Fibroblast of lung (primary cell): ENCODE results near the gene RXFP1.

Experiments
- EZH2 ChIP-seq: IDR thresholded peaks from 2 replicates; pipeline ENCODE4 v1.5.1; 2012; ENCODE audit warnings: low read length, control low read depth, mild to moderate bottlenecking; ENCODE audit errors: missing control alignments
- TF ChIP-seq, protein P1 (sequence below), 2 donors: IDR thresholded peaks in 1 of 2; conservative IDR thresholded peaks in 1 of 2; 1 replicate in 1 of 2; 2 replicates in 1 of 2; pipeline ENCODE4 v1.5.1; 2011 to 2012; ENCODE audit warnings: low read length in 2 of 2, control low read depth in 1 of 2, inconsistent platforms in 1 of 2, low read depth in 1 of 2, mild to moderate bottlenecking in 1 of 2

DNA sequence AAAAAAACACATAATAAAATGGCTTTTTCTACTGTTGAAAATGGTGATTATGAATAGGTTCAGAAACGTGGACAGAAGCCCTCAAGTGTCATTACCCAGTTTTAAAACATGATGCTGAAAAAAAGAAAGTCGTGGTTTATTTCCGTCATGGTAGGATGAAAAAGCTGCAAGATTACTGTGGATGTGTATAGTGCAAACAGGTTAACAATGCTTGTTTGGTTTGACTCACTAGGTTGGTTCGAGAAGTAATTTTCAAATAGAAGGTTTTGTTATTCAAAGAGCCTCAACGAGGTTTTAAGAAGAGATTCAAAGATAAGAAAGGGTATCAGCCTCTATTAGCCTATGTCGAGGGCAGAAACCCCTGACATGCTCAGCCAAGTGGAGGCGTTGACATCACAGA lies 2.5 kb upstream of the RXFP1 start:
- no peak for TF ChIP-seq EZH2
- TF ChIP-seq, protein P1, sequence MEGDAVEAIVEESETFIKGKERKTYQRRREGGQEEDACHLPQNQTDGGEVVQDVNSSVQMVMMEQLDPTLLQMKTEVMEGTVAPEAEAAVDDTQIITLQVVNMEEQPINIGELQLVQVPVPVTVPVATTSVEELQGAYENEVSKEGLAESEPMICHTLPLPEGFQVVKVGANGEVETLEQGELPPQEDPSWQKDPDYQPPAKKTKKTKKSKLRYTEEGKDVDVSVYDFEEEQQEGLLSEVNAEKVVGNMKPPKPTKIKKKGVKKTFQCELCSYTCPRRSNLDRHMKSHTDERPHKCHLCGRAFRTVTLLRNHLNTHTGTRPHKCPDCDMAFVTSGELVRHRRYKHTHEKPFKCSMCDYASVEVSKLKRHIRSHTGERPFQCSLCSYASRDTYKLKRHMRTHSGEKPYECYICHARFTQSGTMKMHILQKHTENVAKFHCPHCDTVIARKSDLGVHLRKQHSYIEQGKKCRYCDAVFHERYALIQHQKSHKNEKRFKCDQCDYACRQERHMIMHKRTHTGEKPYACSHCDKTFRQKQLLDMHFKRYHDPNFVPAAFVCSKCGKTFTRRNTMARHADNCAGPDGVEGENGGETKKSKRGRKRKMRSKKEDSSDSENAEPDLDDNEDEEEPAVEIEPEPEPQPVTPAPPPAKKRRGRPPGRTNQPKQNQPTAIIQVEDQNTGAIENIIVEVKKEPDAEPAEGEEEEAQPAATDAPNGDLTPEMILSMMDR (conservative IDR thresholded peaks at IDR 0.05 in 1 of 2, IDR thresholded peaks at IDR 0.05 in 1 of 2; ENCODE audit: low read depth in 1 of 2, low read length in 2 of 2), result no peak
